ENCODE measurements around the gene TECTB. TPM values are rescaled to one million over a fixed set of nuclear protein-coding genes. Genes with fewer than 3 reads are reported as not detected.

Gene TECTB
- total RNA-seq, 2 experiments from 2014 or later, result not detected

DNA sequence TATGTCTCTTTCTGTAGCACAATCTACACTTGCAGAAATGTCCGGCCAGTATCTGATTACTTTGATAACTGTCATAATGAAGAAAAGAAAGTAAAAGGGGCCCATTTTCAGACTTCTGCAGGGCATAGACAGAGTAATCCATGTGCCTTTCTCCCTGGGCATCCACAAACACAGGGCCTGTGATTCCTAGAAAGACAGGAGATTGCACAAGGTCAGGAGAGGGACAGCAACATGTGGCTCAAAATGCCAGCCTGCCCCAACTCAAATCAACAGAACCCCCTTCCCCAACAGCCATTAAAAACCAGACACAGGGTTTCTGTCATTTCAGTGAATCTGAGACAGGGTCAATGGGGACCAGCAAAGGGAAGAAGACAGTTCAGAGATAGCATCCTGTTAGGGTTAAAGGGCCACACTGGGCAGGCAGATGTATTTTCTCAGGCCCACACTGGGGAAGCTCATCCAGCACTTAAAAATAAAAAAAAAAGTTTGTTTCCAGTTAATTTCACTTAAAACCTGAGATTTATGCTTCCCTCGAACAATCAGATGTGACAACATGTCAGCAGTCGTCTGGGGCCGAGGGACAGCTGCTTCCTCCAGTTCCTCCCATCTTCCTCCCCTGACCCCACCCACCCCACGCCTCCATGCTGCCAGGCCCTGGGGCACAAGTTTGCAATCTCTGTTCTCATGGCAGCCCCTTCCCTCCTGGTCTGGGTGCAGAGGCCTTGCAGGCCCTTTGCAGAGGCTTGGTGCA lies 60.0 kb downstream of the TECTB start:
- Mint-ChIP-seq H3K27me3 (ENCODE audit: low read depth) (no peaks in the 10 kb centered on the region), H3K4me3 (no peak overlapping the region), H3K9me3 (no peaks in the 10 kb centered on the region), H3K27ac (no peak overlapping the region), H3K4me1 (ENCODE audit: low read depth) (no peaks in the 10 kb centered on the region), H3K36me3 (ENCODE audit: low read depth) (no peaks in the 10 kb centered on the region)
- no peak for DNase-seq
- intact Hi-C loops (cut with micrococcal nuclease), result no loop called here
- CTCF ChIA-PET, result no interaction called here

DNA sequence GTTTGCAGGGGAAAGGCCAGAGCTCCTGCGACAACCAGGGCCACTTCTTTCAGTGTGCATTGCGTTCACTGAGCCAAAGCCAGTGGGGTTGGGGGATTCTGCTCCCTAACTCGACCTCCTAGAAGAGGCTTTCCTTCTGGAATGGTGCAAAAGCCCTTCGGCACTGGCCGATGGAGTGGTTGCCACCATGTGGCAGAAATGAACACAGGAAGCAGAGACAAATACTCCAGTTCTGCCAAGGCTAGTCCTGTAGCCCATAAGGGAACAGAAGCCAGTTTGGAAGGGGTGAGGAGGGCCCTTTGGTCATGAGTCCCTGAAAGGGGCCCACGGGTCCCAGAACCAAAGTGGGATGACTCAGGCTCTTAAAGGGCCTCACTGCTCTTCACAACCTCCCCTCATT lies 61.1 kb downstream of the TECTB start:
- H3K36me3 Mint-ChIP-seq (ENCODE audit: low read depth), result no peaks in the 10 kb centered on the region
- no peak overlapping the region for H3K27ac Mint-ChIP-seq
- CTCF ChIA-PET, result no interaction called here
- no peaks in the 10 kb centered on the region for H3K27me3 Mint-ChIP-seq (ENCODE audit: low read depth)
- intact Hi-C loops (cut with micrococcal nuclease), result no loop called here
- H3K9me3 Mint-ChIP-seq, result no peaks in the 10 kb centered on the region
- no peak overlapping the region for H3K4me3 Mint-ChIP-seq
- no peaks in the 10 kb centered on the region for H3K4me1 Mint-ChIP-seq (ENCODE audit: low read depth)
- no peak for DNase-seq

- Mint-ChIP-seq H3K27me3 (ENCODE audit: low read depth) (no peaks in the 10 kb centered on the region), H3K27ac (no peak overlapping the region), H3K9me3 (no peaks in the 10 kb centered on the region), H3K4me1 (ENCODE audit: low read depth) (no peaks in the 10 kb centered on the region), H3K36me3 (ENCODE audit: low read depth) (no peaks in the 10 kb centered on the region), H3K4me3 (no peak overlapping the region)
- intact Hi-C loops (cut with micrococcal nuclease), result no loop called here
- no peak for DNase-seq
- CTCF ChIA-PET, result no interaction called here
Measured at GRCh38 chr10:112345202-112345601, 62.0 kb downstream of the TECTB start.

DNA sequence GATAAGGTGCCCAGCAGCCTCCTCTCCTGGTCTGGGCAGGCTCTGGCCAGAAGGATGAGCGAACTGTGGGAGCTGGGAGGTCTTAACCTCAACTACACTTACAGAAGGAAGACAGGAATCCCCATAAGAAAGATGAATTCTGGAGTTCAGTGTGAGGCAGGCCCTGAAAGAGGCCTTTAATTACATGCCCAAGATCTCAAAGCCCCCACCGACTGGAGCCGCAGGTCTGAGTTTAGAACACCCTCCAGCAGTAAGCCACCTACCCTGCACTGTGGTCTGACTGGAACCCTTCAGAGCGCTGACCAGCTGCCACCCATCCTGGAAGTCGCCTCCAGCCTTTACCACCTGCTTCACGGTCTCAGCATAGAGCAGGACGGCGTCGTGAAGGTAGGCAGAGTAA lies 62.5 kb downstream of the TECTB start:
- no peak overlapping the region for H3K4me3 Mint-ChIP-seq
- intact Hi-C loops (cut with micrococcal nuclease), result no loop called here
- no peaks in the 10 kb centered on the region for H3K9me3 Mint-ChIP-seq
- CTCF ChIA-PET, result no interaction called here
- no peak for DNase-seq
- no peaks in the 10 kb centered on the region for H3K4me1 Mint-ChIP-seq (ENCODE audit: low read depth)
- no peaks in the 10 kb centered on the region for H3K36me3 Mint-ChIP-seq (ENCODE audit: low read depth)
- H3K27me3 Mint-ChIP-seq (ENCODE audit: low read depth), result no peaks in the 10 kb centered on the region
- no peak overlapping the region for H3K27ac Mint-ChIP-seq

DNA sequence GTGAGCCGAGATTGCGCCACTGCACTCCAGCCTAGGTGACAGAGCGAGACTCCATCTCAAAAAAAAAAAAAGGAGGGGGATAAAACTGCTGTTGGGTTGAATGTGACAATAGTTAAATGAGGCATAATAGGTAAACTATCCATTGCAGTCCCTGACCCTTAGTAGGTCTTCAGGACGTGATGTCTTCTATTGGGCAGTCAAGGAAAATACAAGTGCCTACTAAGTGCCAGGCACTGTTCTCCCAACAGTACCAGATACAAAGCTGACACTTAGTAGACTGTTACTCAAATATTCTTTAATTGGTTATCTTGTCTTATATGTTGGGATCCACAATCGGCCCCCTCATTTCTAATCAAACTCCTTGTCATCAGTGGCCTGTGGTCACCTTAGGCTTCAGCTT lies 63.6 kb downstream of the TECTB start:
- intact Hi-C loops (cut with micrococcal nuclease), result no loop called here
- Mint-ChIP-seq H3K36me3 (ENCODE audit: low read depth) (no peaks in the 10 kb centered on the region), H3K27ac (no peak overlapping the region), H3K9me3 (no peaks in the 10 kb centered on the region), H3K4me1 (ENCODE audit: low read depth) (no peaks in the 10 kb centered on the region), H3K27me3 (ENCODE audit: low read depth) (no peaks in the 10 kb centered on the region), H3K4me3 (no peak overlapping the region)
- DNase-seq, result no peak
- CTCF ChIA-PET, result interaction anchor here (1.0 to 1.5 kb wide), 2 partner anchors 10 to 25 kb away, joined by 4 read pairs; no protein-coding TSS in a partner anchor

GRCh38 chr10:112347709-112348671 lies 64.8 kb downstream of the TECTB start:
- Mint-ChIP-seq H3K4me3 (no peak overlapping the region), H3K36me3 (ENCODE audit: low read depth) (no peaks in the 10 kb centered on the region), H3K27ac (no peak overlapping the region), H3K4me1 (ENCODE audit: low read depth) (no peaks in the 10 kb centered on the region), H3K9me3 (no peaks in the 10 kb centered on the region), H3K27me3 (ENCODE audit: low read depth) (no peaks in the 10 kb centered on the region)
- intact Hi-C loops (cut with micrococcal nuclease), result no loop called here
- CTCF ChIA-PET, result interaction anchor here (0.6 to 1.5 kb wide), 4 partner anchors 12 to 211 kb away, joined by 3 to 4 read pairs (median 4); no protein-coding TSS in a partner anchor
- no peak for DNase-seq

- CTCF ChIA-PET, result interaction anchor here (0.7 to 1.1 kb wide), 2 partner anchors 38 to 212 kb away, joined by 3 read pairs; no protein-coding TSS in a partner anchor
- no peak overlapping the region for H3K4me3 Mint-ChIP-seq
- no peak overlapping the region for H3K27ac Mint-ChIP-seq
- H3K36me3 Mint-ChIP-seq (ENCODE audit: low read depth), result no peaks in the 10 kb centered on the region
- intact Hi-C loops (cut with micrococcal nuclease), result no loop called here
- DNase-seq, result no peak
- H3K9me3 Mint-ChIP-seq, result no peaks in the 10 kb centered on the region
- H3K27me3 Mint-ChIP-seq (ENCODE audit: low read depth), result no peaks in the 10 kb centered on the region
- no peaks in the 10 kb centered on the region for H3K4me1 Mint-ChIP-seq (ENCODE audit: low read depth)
Measured at GRCh38 chr10:112348759-112349158, 65.6 kb downstream of the TECTB start.

GRCh38 chr10:112349521-112350085 lies 66.4 kb downstream of the TECTB start:
- CTCF ChIA-PET, result interaction anchor here (1.2 kb wide), 1 partner anchor 34 kb away, joined by 3 read pairs; no protein-coding TSS in a partner anchor
- Mint-ChIP-seq H3K9me3 (no peaks in the 10 kb centered on the region), H3K27me3 (ENCODE audit: low read depth) (no peaks in the 10 kb centered on the region), H3K36me3 (ENCODE audit: low read depth) (no peaks in the 10 kb centered on the region), H3K27ac (no peak overlapping the region), H3K4me3 (no peak overlapping the region), H3K4me1 (ENCODE audit: low read depth) (no peaks in the 10 kb centered on the region)
- intact Hi-C loops (cut with micrococcal nuclease), result no loop called here
- no peak for DNase-seq

DNA sequence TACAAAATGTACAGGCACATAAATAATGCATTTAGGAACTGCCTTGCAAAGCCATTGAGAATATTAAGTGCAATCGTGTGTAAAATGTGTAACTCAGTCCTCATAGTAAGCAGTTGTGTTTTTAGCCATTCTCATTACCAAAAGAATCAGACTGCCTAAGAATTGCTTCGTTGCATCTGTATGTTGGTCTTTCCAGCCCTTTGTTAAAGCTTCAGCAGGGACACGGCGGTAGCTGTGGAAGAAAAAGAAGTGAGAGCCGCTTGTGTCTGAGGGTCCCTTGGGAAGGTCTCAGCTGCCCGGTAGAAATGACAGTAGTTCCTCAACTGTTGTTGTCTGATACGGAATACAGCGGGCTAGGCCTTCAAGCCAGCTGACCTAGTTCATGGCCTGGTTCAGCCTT lies 67.9 kb downstream of the TECTB start:
- intact Hi-C loops (cut with micrococcal nuclease), result no loop called here
- Mint-ChIP-seq H3K27ac (no peak overlapping the region), H3K4me1 (ENCODE audit: low read depth) (no peaks in the 10 kb centered on the region), H3K4me3 (no peak overlapping the region), H3K27me3 (ENCODE audit: low read depth) (no peaks in the 10 kb centered on the region), H3K9me3 (no peaks in the 10 kb centered on the region), H3K36me3 (ENCODE audit: low read depth) (no peaks in the 10 kb centered on the region)
- no peak for DNase-seq
- CTCF ChIA-PET, result interaction anchor here (0.6 kb wide), 1 partner anchor 82 kb away, joined by 3 read pairs; no protein-coding TSS in a partner anchor

DNA sequence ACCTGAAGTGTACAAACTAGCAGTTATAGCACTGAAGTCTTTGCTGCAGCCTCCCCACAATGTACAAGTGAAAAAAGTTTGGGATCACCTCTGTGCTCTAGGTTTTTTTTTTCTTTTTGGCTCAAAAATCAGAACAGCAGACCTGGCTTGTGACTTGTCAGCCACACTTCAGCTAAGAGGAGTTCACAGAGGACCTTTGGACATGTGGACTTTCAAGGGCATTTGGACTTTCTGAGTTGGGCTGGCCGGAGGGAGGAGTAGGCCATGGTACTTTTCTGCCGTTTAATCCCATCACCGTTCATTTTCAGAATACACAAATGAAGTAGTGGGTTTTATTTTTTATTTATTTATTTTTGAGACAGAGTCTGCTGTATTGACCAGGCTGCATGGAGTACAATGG lies 68.8 kb downstream of the TECTB start:
- H3K4me3 Mint-ChIP-seq, result no peak overlapping the region
- H3K27ac Mint-ChIP-seq, result no peak overlapping the region
- DNase-seq, result no peak
- CTCF ChIA-PET, result no interaction called here
- H3K4me1 Mint-ChIP-seq (ENCODE audit: low read depth), result no peaks in the 10 kb centered on the region
- intact Hi-C loops (cut with micrococcal nuclease), result no loop called here
- no peaks in the 10 kb centered on the region for H3K9me3 Mint-ChIP-seq
- H3K36me3 Mint-ChIP-seq (ENCODE audit: low read depth), result no peaks in the 10 kb centered on the region
- H3K27me3 Mint-ChIP-seq (ENCODE audit: low read depth), result no peaks in the 10 kb centered on the region

- DNase-seq, result no peak
- no peaks in the 10 kb centered on the region for H3K4me1 Mint-ChIP-seq (ENCODE audit: low read depth)
- CTCF ChIA-PET, result no interaction called here
- no peaks in the 10 kb centered on the region for H3K27me3 Mint-ChIP-seq (ENCODE audit: low read depth)
- H3K9me3 Mint-ChIP-seq, result no peaks in the 10 kb centered on the region
- H3K4me3 Mint-ChIP-seq, result no peak overlapping the region
- no peaks in the 10 kb centered on the region for H3K36me3 Mint-ChIP-seq (ENCODE audit: low read depth)
- H3K27ac Mint-ChIP-seq, result no peak overlapping the region
- intact Hi-C loops (cut with micrococcal nuclease), result no loop called here
Measured at GRCh38 chr10:112353046-112353445, 69.8 kb downstream of the TECTB start.

All from activated naive CD4-positive, alpha-beta T cell treated with anti-CD3 and anti-CD28 coated beads for 36 hours (primary cell).